Anterior cingulate cortex (tissue), 58 donors: ENCODE data around the gene ACTMAP.
A peak's percentile ranks its signal among the peaks of the same experiment; 100 is the strongest.

Experiments
- DNase-seq, 58 donors: peaks; one replicate each; lab custom pipeline; 2025; lab: John Stamatoyannopoulos, UW

ACTMAP gene

DNA sequence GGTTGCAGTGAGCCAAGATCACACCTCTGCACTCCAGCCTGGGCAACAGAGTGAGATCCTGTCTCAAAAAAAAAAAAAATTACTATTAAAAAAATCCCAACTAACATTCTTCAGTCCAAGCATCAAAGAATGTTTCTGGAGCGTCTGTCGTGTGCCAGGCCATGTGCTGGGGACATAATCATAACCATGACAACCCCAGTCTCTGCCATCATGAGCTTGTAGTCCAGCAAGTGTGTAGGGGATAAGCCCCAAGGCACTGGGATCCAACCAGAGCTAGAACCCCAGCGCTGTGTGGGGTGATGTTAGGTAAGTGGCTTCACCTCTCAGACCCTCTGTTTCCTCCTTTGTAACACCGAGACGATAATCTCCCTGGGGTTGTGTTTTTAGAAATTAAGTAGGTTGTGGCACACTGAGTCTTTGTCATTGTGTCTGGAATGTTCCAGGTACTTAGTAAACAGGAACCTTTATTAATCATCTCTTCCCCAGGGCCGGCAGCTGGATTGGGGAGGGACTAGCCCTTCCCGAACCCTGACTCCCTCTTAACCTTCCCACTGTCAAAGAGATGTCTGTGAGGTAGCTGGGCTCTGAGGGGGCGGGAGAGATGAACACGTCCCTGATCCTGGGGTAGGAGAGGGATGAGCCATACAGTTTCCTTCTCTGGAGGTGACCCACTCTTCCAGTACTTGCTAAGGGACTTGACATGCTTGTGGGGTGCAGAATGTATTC lies 28.2 kb downstream of the ACTMAP start:
- DNase-seq = no peak

DNA sequence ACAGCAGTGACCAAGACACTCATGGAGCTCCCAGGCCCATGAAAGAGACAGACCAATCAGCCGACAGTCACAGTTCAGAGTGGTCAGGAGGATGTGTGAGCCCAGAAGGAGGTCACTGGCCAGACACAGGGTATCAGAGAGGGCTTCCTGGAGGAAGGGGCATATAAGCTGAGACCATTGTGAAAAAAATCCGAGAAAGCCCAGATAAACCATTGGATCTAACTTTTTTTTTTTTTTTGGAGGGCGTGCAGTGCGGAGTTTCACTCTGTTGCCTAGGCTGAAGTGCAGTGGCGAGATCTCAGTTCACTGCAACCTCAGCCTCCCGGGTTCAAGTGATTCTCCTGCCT lies 29.2 kb downstream of the ACTMAP start:
- no peak for DNase-seq

DNA sequence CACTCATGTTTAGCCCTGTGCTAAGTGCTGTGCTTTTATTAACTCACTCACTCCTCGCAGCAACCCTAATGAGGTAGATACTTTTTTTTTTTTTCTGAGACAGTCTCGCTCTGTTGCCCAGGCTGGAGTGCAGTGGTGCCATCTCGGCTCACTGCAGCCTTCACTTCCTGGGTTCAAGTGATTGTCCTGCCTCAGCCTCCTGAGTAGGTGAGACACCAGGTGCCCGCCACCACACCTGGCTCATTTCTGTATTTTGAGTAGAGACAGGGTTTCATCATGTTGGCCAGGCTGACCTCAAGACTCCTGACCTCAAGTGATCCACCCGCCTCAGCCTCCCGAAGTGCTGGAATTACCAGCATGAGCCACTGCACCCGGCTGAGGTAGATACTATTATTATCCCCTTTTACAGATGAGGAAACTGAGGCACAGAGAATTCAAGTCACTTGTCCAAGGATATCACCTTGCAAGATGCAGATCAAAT lies 30.8 kb downstream of the ACTMAP start:
- no peak for DNase-seq

DNA sequence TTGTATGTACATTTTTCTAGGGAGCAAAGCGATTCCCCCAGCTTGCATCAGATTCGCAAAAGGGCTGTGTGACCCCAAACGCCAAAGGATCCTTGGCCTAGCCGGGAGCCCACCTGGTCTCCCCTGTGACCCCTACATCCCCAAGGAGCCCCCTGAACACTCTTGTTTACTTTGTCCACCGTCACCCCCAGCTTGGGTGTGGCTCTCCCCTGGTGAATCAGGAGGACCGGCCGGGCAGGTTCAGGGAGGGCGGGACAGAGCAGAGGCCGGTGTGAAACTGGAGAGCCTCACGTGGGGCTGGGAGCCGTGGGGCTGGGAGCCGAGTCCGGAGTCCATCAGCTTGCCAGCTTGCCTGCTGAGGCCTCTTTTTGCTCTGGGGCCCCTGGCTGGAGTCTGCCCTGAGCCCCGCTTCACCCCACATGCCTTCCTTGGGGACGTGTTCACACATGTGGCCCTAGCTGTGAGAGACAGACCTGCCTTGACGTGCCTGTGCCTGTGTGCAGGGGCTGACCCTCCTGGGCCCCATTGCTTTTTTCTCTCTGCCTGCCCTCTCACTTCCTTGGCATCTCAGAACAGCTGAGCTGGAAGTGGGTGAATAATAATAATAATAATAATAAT lies 31.4 kb downstream of the ACTMAP start:
- peak in 15 of 58 donors; percentile 3 to 36 (median 11) for DNase-seq

DNA sequence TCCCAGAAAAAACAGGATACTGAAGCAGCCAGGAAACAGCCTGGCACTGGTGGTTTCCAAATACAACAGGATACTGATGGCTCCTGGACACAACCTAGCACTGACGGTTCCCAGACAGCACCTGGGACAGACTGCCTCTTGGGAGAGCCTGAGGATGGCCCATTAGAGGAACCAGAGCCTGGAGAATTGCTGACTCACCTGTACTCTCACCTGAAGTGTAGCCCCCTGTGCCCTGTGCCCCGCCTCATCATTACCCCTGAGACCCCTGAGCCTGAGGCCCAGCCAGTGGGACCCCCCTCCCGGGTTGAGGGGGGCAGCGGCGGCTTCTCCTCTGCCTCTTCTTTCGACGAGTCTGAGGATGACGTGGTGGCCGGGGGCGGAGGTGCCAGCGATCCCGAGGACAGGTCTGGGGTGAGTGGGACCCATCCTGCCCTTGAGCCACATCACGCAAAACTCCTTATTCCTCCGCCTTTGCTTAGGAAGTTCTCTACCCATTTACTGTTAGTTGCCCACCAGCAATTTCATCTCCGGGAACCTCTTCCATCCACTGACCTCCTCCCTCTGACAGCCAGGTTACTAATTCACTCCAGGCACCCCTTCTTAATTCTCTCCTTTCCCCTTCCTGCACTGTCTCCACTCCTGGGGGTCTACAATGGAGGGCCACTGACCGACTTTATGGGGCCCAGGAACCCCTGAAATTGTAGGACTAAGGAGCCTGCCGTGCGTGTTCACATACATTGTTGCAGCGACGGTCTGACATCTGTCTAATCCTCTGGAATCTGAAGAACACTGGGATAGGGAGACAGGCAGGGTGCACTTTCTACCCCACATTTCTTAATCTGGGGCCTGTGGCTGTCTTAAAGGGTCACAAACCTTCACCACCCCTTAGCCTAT lies 32.1 kb downstream of the ACTMAP start:
- peak in 1 of 58 donors; percentile 8 for DNase-seq

DNA sequence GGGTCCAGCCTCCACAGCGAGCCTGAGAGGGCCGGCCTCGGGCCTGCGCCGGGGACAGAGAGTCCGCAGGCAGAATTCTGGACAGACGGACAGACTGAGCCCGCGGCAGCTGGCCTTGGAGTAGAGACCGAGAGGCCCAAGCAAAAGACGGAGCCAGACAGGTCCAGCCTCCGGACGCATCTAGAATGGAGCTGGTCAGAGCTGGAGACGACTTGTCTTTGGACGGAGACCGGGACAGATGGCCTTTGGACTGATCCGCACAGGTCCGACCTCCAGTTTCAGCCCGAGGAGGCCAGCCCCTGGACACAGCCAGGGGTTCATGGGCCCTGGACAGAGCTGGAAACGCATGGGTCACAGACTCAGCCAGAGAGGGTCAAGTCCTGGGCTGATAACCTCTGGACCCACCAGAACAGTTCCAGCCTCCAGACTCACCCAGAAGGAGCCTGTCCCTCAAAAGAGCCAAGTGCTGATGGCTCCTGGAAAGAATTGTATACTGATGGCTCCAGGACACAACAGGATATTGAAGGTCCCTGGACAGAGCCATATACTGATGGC lies 32.9 kb downstream of the ACTMAP start:
- DNase-seq = peak in 8 of 58 donors; percentile 29 to 67 (median 50)

DNA sequence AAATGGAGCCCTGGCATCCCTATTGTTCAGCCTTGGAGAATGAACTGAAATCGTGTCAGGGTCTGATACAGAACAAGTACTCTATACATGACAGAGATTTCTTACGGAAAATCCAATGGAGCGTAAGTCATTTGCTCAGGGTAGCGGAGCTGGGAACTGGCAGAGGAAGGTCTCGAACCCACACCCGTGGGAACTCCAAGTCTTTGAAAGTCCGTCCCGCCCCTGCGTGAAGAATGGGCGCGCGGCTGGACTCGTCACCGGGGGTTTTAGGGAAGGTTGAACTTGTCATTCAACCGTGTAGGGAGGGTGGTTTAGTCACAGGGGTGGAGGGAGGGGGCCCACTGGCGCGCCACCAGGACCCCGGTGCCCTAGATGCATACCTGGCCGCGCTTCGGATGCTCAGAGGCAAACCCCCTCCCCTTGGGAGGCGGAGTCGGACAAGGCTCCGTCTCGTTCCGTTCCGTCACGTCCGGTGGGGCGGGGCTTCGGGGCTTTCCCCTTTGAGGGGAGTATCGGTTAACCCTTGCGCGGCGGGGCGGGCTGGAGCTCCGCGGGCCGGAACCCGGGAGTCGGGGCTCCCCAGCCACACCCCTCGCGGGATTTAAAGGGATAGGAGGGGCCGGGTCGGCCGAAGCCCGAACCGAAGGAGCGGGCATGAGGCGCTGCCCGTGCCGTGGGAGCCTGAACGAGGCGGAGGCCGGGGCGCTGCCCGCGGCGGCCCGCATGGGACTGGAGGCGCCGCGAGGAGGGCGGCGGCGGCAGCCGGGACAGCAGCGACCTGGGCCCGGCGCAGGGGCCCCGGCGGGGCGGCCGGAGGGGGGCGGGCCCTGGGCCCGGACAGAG lies 33.6 kb downstream of the ACTMAP start, which contains the start of the genes COQ8B and ITPKC:
Gene COQ8B, minus strand, starts transcription at position 405 of the 843 bp plus-strand sequence. CDS start 2,254 bp downstream, outside the sequence.
Gene ITPKC, plus strand, starts transcription at position 631 of the 843 bp plus-strand sequence. Its CDS starts 24 bp downstream, at position 655.
- peak; percentile 78 to 100 (median 98) for DNase-seq

DNA sequence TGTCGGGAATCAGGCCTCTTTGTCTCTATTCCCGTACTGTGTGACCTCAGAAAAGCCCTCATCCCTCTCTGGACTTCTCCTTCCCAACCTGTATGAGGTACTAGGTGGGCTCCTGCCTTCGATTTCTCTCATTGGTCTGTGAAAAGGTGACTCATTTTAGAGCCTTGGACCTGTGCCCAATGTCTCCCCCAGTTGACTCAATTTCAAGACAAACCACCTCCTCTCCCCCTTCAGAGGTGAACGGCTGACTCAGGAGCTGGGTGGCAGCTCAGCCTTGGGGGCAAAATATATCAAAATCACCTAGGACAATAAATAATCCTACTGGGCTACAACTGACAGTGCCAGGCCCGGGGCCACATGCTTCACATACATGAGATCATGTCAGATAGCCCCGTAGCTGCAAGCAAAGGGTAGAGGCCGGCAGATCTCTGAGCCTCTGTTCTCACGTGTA lies 34.2 kb downstream of the ACTMAP start:
- DNase-seq = peak in 8 of 58 donors; percentile 35 to 67 (median 54)

DNA sequence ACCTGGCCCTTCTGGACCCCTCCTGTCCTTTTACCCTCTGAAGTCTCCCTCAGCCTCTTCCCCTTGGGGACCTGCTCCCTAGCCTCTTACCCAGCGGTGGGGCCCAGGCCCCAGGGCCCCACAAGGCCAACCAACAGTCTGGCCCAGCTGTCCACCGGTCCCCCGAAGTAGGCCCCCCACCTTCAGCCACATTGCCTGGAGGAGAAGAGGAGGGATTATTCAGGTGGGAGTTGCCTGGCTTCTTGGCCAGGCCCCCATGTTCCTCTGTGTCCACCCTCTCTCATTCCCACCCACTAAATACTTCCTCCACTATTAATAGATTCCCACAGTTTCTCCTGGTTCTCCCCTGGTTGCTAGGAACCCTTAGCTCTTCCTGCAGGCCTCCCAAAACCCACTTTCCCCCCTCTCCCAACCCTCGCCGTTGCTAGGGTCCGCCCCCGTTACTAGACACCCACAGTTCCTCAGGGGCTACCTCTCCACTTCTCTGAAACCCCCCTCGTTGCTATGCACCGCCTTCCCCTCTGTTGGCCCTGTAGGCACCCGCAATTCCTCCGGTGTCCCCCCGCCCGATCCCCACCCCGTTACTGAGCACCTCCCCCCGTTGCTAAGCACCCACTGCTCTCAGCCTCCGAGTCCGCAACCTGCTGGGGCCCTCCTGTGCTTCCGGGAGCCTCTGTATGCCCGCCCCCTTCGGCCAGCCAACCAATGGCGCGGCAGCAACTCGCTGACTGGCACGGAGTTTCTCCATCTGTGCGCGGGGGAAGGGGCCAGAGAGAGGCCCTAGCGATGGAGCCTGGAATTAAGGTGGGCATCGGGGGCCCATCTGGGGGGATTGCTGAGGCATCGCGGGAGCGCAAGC lies 35.6 kb downstream of the ACTMAP start:
- DNase-seq = peak; percentile 67 to 98 (median 93)

DNA sequence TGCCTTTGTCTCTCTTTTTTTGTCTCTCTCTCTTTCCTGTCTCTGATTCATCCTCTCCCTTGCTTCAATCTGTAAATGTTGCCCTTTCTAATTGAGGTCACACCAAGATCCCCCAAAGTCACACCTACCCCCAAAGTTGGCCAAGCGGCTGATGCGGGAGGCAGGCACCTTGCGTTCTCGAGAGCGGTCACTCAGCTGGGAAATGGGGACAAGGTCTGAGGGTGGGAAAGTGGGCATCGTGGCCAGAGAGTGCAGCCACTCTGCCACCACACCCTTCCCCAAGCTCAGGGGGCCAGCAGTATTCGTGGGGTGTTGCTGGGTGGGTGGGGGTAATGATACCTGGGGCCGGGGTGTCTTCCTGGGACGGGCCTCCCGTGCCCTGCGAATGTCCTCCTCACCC lies 36.3 kb downstream of the ACTMAP start:
- no peak for DNase-seq

DNA sequence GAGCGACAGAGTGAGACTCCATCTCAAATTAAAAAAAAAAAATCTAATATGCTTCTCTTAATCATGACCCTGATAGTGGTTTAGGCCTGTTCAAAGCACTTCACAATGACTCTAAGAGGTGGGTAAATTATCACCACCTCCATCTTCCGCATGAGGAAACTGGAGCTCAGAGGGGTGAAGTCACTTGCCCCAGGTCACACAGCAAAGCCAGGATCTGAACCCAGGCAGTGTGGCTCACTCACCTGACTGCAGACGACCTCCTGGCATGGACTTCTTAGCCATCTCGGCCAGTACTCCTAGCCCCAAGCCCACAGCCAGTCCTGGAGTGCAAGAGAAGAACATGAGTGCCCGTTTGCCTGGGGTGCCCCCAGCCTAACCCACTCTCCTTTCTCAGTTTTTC lies 40.5 kb downstream of the ACTMAP start:
- DNase-seq = no peak

DNA sequence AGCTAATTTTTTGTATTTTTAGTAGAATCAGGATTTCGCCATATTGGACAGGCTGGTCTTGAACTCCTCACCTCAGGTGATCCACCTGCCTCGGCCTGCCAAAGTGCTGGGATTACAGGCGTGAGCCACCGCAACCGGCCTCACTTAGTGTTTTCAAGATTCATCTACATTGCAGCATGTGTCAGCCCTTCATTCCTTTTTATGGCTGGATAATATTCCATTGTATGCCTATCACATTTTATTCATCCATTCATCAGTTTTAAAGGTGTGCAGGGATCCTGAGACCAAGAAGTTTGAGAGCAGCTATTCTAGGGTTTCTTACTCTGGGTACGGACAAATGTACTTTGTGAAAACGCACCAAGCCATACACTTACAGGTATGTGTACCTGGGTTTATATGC lies 42.7 kb downstream of the ACTMAP start:
- DNase-seq = no peak

DNA sequence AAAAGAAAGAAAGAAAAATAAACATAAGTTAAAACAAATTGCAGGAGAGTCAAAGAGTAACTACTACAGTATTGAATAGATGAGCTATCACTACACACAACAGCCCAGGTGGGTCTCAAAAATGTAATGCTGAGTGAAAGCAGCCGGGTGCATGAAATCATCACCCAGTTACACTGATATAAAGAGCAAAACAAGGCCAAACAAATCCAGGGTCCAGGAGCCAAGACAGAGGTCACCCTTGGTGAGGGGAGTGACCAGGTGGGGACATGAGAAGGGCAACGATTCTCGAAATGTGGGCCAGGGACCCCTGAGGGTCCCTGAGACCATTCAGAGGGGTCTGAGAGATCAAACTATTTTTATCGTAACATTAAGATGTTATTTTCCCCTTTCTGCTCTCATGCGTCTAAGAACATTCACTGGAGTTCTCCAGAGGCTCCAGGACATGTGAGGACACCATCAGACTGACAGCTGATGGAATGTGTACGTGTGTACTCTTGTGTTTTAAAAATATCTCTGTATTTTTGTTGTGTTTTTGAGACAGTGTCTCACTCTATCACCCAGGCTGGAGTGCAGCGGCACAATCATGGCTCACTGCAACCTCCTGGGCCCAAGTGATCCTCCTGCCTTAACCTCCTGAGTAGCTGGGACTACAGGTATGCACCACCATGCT lies 44.2 kb downstream of the ACTMAP start:
- no peak for DNase-seq

DNA sequence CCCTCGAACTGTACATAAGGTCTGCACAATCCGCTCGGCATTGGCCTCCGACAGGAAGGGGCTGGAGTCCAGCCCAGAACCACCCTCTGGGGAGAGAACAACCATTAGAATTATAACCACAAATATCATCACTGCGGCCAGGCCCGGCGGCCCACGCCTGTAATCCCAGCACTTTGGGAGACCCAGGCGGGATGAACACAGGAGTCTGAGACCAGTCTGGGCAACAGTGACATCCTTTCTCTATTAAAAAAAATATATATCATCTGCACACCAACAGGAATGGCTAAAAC lies 45.0 kb downstream of the ACTMAP start:
- no peak for DNase-seq

DNA sequence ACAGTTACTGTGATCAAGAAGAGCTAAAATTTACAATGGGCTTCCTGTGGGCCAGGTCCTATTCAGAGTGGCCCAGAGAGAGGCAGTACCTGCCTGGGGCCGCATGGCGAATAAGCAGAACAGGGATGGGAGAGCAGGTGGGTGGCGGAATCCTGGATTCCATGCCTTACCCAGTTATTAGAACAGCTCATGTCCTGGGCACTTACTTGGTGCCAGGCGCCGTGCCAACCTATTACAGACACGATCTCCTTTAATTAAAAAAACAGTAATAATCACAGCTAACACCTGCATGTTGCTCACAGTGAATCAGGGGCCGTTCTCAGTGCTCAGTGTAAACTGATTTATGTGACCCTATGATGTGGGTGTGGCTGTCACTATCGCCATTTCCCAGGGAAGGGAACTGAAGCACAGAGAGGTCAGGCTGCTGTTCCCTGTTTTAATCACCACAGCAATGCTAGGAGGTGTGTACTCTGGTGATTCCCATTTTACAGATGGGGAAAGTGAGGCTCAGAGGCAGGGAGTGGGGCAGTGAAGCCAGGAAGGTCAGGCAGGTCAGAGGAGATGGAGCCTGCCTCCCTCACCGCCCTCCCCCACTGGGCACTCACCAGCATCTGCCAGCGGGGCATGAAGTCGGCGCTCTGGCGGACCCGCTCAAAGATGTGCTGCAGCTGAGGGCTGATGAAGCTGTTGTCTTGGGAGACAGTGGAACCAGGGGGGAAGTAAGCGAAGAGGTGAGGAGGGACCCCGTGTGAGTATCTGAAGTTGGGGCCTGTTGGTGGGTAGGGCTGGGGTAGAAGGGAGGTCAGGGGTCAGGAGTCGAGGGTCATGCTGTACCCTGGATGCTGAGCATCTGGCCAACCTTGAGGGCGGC lies 45.6 kb downstream of the ACTMAP start:
- no peak for DNase-seq

DNA sequence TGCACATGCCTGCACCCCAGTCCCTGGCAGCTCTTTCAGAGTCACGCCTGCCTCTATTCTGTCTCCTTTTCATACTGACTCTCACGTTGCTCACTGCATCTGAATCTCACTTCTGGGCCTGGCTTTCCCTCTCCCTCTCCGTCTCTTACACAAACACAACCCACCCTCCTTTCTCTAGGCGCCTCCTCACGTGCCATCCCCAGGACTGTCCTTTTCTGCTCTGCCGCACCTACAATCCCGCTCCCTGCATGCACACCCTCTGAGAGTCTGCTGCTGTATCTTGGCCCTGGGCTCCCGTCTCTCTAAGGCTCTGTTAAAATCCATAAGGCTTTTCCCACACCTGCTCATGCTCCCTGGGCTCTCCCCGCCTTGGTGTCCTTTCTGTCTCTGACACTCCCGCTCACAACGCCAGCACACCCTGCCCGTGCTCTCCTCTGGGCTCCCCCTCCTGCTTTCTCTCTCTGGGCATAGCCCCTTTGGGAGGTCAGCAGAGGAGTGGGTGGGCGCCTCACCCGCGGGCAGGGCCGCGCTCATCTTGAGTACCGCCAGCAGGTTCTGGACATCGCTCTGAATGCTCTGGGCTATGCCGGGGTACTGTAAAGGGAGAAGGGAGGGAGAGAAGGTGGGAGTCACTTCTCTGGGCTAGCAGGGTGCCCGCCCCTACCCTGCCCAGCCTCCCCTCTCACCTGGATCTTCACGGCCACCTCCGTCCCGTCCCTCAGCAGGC lies 47.1 kb downstream of the ACTMAP start:
- peak in 1 of 58 donors; percentile 35 for DNase-seq
